K562 (cell line): ENCODE results near the gene WTAP. TPM values are rescaled to one million over a fixed set of nuclear protein-coding genes. Genes with fewer than 3 reads are reported as not detected.
A peak's percentile ranks its signal among the peaks of the same experiment; 100 is the strongest.

Source experiments
- CEBPB ChIP-seq: fragments of 450-650 bp; IDR thresholded peaks from 2 replicates; pipeline ENCODE4 v1.6.1; 2016; ENCODE audit warnings: missing genetic modification characterization, missing compliant biosample characterization
- GABPA ChIP-seq: fragments of 200-800 bp; sonication (Bioruptor generic); conservative IDR thresholded peaks from 2 replicates; pipeline ENCODE4 v1.6.1; 2016; ENCODE audit warnings: low read depth, missing genetic modification characterization, missing compliant biosample characterization
- KLF1 ChIP-seq: fragments of 450-650 bp; IDR thresholded peaks from 2 replicates; pipeline ENCODE4 v1.6.1; 2016; ENCODE audit warnings: missing genetic modification characterization, missing compliant biosample characterization
- POLR2H ChIP-seq: IDR thresholded peaks from 2 replicates; pipeline ENCODE4 v1.6.1; 2016; ENCODE audit warnings: missing genetic modification characterization, low read depth, mild to moderate bottlenecking, control low read depth, missing compliant biosample characterization, moderate library complexity
- RBFOX2 ChIP-seq: fragments of 200-400 bp; formaldehyde crosslinking; IDR thresholded peaks from 2 replicates; pipeline ENCODE4 v1.6.1; 2017; ENCODE audit warnings: low read depth, mild to moderate bottlenecking, low read length, moderate library complexity
- polyA plus RNA-seq, 8 experiments: library from polyadenylated mRNA; depleted of rRNA in 4 of 8; stranded (reverse) in 5 of 8; unstranded in 3 of 8; fragments of >200 nt; fragmentation: Nextera tagmentation in 2 of 8; fragmentation: Illumina TruSeq in 1 of 8; extraction: Ambion mirVana in 2 of 8; extraction: Trizol in 1 of 8; gene quantifications; 2 replicates each; pipeline versions ENCODE4 v1.2.1 to v1.2.3, GENCODE V29; 2011 to 2014; ENCODE audit warnings: inconsistent platforms in 1 of 8, missing spikeins in 1 of 8
- total RNA-seq, 7 experiments: library from RNA; depleted of rRNA in 6 of 7; stranded (reverse); fragments of >200 nt in 6 of 7; fragmentation: Illumina TruSeq in 2 of 7; extraction: Trizol in 2 of 7; gene quantifications; 2 replicates each; pipeline versions ENCODE4 v1.2.1 to v1.2.3, GENCODE V29; 2011 to 2021; ENCODE audit warnings: low replicate concordance in 1 of 7
- TF ChIP-seq, protein P1 (sequence below): fragments of 450-650 bp; IDR thresholded peaks from 2 replicates; pipeline ENCODE4 v1.6.1; 2016
- TF ChIP-seq, protein P2 (sequence below): fragments of 450-650 bp; formaldehyde crosslinking; IDR thresholded peaks from 2 replicates; pipeline ENCODE4 v1.4.0; 2020; ENCODE audit warnings: mild to moderate bottlenecking, moderate library complexity

WTAP gene
- total and polyA plus RNA-seq, 9 of the 15 experiments (the other 6 are each of a cell fraction or from before 2014, with no cell fraction given), result 52.4 to 156 (median 110) TPM

DNA sequence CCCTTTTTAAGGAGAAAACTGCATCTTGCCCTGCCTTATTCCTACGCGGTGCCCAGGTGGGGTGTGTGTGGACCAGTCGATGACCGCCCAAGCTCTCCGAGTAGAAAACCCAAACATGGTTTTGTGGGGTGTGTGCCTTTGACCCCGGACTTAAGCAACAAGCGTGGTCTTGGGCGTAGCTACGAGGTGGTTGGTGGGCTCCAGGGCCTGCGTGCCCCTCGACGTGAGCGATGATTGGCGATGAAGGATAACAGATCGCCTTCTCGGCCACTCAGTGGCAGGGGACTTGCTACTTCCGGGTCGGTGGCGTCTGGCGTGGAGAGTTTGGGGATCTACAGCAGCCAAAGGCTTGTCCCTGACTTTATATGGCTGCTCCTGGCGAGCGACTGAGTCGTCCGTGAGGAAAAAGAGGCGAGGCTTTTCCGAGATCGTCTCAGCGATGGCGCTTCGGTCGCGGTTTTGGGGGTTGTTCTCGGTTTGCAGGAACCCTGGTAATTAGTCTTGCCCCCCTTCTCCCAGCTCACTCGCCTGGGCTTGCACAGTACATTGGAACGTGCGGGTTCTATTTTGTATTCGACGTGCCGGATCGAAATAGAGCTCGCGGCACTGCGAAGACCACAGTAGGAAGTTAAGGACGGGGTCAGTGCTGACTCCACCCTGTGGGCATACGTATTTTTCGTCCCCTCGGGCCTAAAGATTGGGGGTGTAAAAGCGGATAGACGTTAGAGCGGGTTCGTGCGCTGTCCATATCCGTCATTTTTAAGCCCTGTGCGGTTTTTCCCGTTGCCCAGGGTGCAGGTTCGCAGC is 63.0 kb downstream of the WTAP start, which contains the start of gene MRPL18 (continued):
- TF ChIP-seq, protein P1, sequence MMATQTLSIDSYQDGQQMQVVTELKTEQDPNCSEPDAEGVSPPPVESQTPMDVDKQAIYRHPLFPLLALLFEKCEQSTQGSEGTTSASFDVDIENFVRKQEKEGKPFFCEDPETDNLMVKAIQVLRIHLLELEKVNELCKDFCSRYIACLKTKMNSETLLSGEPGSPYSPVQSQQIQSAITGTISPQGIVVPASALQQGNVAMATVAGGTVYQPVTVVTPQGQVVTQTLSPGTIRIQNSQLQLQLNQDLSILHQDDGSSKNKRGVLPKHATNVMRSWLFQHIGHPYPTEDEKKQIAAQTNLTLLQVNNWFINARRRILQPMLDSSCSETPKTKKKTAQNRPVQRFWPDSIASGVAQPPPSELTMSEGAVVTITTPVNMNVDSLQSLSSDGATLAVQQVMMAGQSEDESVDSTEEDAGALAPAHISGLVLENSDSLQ, result peak; percentile 100
- peak; percentile 75 for TF ChIP-seq KLF1
- peak; percentile 98 for TF ChIP-seq CEBPB (tag)
- TF ChIP-seq GABPA (tag), result peak; percentile 50; the same call in 1 of the 2 replicates
- TF ChIP-seq POLR2H (tag), result 0 out of 2 replicates have a peak, but pooled peaks have one; percentile 68
- TF ChIP-seq, protein P2, sequence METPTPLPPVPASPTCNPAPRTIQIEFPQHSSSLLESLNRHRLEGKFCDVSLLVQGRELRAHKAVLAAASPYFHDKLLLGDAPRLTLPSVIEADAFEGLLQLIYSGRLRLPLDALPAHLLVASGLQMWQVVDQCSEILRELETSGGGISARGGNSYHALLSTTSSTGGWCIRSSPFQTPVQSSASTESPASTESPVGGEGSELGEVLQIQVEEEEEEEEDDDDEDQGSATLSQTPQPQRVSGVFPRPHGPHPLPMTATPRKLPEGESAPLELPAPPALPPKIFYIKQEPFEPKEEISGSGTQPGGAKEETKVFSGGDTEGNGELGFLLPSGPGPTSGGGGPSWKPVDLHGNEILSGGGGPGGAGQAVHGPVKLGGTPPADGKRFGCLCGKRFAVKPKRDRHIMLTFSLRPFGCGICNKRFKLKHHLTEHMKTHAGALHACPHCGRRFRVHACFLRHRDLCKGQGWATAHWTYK (CRISPR knock-in tag), result peak; percentile 89; the same call in 1 of the 2 replicates
- TF ChIP-seq RBFOX2, result peak; percentile 61
